ENCODE results near the gene ANKMY1.

The ANKMY1 gene

DNA sequence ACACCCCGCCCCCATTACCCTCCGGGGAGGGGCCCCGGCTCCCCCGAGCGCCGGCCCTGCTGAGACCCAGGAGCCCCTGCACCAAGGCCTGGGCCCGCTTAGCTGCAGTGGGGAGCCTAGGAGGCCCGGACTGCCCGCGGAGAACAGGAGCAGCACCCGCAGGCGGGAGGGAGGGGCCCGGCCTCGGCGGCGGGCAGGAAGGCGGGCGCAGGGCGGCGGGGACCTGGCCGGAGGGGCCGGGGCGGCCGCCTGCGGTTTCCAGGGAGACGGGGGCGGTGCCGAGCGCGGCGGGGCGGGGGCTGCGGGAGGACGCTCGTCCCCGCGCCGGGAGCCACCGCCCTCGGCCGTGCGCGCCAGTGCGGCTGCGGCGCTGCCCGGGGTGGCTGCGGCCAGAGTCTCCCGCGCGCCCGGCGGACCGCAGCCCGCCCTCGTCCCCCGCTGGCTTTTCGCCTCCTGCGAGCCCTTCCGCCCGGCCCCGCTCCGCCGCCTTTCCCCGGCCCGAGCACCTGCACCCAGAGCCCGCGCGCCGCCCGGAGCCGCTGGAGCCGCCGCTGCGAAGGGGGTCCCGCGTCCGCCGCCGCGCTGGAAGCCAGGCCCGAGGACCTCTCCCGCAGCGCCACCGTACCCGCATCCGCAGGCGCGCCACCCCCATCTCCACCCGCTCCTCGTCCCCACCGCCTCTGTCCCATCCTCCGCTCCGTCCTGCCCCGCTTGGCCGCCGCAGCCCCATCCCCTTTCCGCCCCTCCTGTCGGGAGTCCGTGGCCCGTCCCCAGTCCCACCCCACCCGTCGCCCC is 105.1 kb downstream of the ANKMY1 start:
- DNase-seq (ENCODE audit: low read depth, low spot score): no peak
- H3K27ac ChIP-seq: peak overlapping the region; percentile 74

DNA sequence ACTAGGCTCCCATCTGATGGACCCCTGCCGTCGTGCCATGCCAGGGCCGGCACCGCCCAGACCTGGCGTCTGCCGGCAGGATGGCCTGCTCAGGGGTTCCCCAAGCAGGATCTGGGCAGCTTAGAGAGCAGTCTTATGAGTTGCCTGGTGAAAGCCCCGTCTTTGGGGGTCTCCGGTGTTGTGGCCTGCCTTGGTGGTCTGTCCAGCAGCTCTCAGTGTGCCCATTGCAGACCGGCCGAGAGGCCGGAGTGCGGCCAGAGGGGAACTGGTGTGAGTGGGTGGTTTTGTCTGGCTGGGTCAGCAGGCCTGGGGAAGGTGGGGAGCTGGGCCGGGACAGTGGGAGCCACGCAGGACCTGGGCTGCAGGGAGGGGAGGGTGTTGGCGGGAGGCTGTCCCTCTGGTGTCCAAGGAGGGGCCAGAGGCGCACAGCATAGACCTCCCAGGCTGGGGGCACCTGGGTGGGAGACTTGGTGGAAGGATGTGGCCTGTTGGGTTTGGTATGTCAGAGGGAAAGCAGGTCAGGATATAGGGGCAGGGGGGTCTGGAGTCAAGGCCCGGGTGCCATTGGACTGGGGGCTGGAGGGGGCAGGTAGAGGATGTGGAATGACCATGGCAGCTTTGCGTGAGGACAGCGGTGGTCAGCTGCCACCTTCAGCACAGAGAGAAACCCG is 105.9 kb downstream of the ANKMY1 start:
- no peak for DNase-seq (ENCODE audit: low read depth, low spot score)
- peak overlapping the region; percentile 74 for H3K27ac ChIP-seq

DNA sequence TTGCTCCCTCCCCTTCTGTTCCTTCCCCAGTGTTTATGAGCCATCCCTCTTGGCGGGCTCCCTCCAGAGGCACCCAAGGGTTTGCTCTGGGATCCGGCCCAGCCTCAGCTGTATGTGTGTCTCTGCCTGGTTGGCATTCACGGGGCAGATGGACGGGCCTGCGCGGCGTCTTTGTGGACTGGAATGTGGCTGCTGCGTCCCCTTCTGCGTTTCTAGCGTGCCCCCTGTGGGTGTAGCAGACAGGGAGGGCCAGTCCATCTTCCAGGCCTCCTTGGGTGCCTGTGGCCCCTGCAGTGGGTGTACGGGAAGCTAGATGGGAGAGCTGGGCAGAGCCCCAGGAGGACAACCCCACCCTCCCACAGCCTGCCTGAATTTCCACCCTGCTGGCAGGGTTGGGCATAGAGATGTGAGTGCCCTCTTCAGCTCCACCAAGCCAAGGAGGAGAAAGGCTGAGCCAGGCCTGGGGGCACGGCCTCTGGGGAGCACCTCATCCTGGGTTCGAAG is 106.6 kb downstream of the ANKMY1 start:
- peak overlapping the region; percentile 74 for H3K27ac ChIP-seq
- no peak for DNase-seq (ENCODE audit: low read depth, low spot score)

DNA sequence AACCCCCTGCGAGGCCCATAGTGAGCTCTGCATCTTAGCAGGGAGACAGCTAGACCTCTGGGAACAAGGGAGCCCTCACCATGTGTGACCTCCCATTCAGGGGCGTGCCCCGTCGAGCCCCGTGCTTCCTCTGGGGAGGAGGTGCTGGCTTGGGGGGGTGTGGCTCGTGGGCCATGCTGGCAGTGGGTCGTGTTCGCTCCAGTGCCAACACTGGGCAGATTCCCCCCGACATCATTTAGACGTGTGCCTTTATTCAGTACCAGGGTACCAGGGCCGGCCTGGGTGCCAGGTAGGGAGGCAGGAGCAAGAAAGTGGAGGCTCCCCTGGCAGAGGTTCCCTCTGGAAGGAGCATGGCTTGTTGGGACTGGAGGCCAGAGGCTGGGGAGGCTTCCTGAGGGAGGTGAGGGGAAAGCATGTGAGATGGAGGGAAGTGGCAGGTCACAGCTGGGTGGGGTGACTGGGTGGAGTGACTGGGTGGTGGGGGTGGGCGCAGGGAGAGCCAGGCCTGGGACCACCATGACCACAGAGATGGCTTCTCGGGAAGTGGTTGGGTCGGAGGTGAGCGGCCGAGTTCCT is 107.2 kb downstream of the ANKMY1 start:
- DNase-seq (ENCODE audit: low read depth, low spot score): no peak
- peak overlapping the region; percentile 74 for H3K27ac ChIP-seq

DNA sequence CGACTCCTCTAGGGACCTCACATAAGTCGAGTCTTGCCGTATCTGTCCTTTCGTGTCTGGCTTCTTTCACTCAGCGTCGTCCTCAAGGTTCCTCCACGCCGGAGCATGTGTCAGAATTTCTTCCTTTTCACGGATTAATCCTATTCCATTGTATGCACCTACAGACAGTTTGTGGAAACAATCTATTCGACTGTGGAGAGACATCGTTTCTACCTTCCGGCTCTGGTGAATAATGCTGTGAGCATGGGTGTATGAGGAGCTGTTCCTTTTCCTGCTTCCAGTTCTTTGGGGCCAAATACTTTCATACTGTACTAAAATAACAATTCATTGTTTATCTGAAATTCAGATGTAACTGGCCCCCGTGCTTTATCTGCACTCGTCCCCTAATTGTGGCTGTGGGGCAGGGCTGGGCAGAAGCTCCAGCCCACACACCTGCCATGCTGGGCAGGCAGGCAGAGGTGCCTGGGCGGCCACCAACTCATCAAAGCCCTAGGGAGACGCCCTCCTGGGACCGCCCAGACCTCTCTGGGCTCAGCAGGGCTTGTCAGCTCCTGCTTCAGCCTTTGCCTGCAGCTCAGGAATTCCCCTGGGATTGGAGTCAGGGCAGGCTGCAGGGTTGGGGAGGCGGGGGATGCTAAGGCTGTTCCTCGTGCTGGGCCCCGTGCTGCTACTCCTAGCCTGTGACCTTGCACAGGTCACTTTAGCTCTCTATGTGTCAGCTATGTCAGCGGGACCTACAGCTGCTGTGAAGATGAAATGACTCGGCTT is 107.8 kb downstream of the ANKMY1 start:
- no peak for DNase-seq (ENCODE audit: low read depth, low spot score)

DNA sequence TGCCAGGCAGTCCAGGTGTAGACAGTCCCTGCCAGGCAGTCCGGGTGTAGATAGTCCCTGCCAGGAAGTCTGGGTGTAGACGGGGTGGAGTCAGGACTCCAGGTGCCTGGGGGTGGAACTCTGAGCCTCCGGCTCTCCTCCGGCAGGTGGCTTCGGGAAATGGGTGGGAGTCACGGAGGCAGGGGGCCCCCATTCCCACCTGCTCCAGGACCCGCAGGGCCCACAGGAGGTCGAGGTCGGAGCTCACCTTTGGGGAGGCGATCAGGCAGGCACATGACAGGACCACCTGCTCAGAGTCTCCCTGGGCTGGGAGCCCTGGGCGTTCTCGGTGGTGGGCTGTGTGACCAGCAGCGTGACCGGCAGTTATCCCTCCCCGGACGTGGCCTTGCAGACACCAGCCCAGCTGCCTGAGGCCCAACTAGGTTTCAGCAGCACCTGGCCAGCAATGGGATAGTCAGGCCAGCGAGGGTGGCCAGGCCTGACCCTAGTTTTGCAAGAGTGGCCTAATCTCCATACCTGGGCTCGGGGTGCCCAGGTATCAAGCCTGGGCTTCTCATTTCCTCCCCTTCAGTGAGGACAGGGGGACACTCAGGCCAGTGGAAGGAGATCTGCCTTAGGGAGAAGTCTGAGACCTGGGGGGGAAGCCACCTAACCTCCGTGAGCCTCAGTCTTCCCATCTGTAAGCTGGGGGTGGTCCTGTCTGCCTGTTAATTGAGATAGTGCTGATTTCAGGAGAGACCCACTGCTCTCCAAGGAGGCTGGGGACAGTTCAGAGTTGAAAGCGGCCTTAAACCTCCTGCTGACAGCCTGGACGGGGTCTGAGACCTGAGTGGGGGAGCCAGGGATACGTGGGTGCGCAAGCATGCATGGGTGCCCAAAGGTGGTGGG is 109.2 kb downstream of the ANKMY1 start:
- H3K27ac ChIP-seq: no peak overlapping the region
- no peak for DNase-seq (ENCODE audit: low read depth, low spot score)

More for the DNA sequence above, 107.8 kb downstream of the ANKMY1 start:
- H3K27ac ChIP-seq: peak overlapping the region; percentile 74

DNA sequence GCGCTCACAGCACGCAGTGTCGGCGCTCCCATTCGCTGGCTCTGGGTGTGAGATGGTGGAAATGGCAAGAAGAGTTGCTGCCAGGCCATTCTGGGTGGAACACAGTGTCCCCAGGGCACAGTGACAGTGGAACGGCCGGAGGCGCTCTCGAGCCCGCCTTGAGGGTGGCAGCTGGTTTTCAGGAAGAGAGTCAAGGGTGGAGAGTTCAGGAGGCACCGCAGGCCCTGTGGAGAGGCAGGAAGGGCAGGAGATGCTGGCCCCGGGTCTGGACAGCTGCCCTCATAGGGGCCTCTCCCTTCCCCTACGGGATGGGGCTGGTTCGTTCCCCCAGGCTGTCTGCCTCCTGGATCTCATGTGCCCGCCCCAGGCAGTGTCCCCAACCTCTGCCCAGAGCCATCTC is 109.9 kb downstream of the ANKMY1 start:
- no peak for DNase-seq (ENCODE audit: low read depth, low spot score)
- no peak overlapping the region for H3K27ac ChIP-seq

DNA sequence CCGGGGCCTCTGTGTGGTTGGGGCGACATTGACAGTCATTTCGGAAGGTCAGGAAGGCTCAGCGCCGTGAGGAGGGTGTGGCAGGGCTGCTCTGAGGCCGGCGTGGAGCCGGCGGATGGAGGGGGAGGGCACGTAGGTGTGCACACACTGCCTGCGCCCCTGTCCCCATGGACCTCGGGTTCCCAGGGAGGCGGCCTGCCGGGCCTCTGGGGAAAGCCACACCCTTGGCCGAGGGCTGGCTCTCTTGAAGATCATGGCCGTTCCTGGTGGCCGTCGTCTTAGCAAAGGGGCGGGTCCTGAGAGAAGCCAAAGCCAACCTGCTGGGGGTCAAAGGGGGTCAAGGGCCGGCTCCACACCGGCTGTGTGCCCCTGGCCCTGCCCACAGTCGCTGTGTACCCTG is 110.5 kb downstream of the ANKMY1 start:
- no peak for DNase-seq (ENCODE audit: low read depth, low spot score)
- no peak overlapping the region for H3K27ac ChIP-seq

DNA sequence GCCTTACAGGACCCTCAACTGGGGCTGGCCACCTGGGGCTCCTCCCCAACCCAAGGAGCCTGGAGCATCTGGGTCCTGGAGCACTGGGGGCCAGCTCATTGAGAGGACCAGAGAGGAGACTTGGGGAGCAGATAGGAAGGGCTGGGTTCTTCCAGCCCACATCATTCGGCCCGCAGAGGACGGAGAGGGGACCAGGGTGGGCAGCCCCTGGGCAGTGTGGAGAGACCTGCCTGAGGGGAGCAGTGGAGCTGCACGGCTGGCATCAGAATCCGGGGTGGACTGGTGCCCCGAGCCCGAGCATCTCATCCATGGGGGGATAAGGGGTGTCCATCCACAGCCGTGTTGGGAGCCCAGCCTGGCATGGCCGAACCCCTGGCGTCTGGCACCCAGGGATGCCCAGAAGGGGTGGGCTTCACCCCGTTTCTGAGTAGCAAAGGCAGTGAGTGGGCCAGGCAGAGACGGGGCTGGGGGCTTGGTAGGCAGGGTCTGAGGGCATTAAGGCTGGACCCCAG is 111.1 kb downstream of the ANKMY1 start:
- no peak overlapping the region for H3K27ac ChIP-seq
- no peak for DNase-seq (ENCODE audit: low read depth, low spot score)

DNA sequence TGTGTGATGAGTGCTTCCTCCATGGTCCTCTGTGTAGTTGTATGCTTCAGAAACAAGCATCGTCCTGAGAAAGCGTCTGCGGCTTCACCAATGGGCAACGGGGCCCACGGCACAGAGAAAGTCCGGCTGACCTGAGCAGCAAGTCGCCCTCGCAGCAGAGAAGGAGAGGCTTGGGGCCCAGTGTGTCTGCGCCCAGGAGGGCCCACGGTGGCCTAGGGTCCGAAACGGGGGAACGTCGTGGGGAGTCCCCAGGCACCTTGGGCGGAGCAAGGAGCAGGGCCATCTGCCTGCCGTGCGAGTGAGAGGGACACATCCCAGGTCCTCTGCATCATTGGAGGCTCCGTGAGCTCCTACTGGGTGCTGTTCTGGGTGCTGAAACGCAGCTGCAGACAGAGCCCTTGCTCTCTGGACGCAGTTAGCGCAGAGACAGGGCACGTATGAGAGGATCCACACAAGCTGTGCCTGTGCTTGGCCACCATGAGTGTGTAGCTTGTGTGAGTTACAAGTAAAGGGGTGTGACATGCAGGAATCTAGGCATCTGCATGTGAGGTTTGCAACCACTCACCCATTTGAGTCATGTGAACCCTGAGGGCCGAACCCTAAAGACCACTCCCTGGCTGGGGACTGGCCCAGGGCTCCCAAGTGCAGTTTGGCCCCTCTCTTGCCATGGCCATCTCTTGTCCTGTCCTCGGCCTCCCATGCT is 111.7 kb downstream of the ANKMY1 start:
- no peak for DNase-seq (ENCODE audit: low read depth, low spot score)
- H3K27ac ChIP-seq: no peak overlapping the region

DNA sequence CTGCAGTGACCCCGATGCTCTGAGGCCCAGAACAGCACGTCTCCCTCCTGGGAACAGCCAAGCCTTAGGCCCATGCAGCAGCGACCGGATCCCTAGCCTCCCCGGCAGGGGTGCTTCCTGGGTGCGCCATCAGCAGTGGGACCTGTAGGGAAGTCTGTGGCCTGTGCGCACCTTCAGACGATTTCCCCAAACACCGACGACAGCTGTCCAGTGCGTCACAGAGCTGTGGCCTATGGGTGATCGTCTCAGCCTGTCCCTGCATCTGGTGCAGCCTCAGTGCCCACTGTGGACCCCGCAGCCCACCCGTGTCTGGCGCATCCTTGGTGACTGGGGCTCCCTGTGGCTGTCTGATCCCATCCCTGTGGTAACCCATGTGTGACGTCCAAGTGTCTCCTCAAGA is 113.3 kb downstream of the ANKMY1 start:
- H3K27ac ChIP-seq: no peak overlapping the region
- DNase-seq (ENCODE audit: low read depth, low spot score): no peak

DNA sequence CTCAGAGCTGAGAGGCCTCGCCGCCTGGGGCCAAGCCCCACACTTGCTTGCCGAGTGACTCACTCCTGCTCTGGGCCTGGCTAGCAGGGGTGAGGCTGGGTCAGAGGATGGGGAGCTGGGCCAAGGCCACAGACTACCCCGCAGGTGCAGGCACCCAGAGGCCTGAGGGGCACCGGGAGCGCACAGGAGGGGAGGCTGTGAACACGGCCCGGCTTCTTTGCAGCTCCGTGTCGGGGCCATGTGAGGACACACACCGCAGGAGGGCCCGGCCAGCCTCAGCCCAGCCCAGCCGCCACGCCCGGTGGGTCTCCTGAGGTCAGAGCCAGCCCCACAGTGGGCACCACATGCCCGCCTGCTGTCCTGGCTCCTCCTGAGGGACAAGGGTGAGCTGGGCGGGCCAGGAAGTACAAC is 113.9 kb downstream of the ANKMY1 start:
- no peak overlapping the region for H3K27ac ChIP-seq
- DNase-seq (ENCODE audit: low read depth, low spot score): no peak

DNA sequence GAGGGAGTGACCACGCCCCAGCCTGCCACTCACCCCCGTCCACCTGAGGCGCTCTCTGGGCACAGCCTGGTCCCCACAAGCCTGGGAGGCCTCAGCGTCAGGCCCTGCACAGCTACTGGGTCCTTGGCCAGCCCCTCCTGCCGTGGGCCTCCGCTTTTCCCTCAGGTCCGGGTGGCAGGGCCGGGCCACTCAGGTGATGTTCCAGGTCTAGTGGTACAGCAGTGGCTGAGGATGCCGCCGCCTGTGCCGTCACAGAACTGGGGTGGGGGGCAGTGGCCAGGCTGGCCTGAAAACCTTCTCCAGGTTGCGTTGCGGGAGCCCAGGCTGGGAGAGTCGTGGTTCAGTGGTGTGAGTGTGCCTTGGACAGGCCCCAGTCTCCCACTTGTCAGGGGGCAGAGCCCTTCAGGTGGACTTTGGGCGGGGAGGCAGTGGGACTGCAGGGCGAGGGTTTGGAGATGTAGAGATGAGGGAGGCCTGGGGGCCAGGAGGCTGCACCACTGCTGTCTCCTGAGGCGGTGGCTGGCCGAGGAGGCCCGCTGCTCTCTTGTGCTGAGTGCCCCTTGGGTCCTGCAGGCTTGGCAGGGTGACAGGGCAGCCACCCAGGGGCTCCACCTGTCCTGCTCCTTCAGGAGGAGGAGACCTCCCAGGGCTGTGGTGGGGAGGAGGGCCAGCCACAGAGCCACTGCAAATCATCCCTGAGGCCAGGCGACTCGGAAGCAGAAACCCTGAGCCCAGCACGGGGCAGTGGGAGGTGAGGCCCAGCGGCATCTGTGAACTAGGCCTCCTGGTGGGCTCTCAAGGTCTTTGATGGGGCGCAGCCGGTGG is 114.7 kb downstream of the ANKMY1 start:
- no peak for DNase-seq (ENCODE audit: low read depth, low spot score)
- H3K27ac ChIP-seq: no peak overlapping the region

DNA sequence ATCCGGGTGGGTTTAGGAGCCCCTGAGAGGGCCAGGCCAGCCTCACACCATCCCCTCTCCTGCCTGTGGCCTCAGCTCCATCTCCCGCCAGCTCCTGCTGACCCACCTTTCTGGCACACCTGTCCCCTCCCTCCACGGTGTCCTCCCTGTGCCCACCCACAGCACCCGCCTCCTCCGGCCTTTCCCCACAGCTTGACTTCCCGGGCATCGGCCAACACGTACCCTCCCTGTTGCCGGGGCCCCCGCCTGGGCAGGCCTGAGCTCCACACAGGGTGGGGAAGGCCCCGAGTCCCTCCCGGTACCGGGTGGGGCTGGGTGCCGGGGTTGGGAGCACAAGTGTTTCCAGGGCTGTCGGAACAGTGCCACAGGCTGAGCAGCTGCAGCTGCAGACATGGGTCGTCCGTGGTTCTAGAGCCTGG is 115.8 kb downstream of the ANKMY1 start:
- no peak for DNase-seq (ENCODE audit: low read depth, low spot score)
- peak overlapping the region; percentile 69 for H3K27ac ChIP-seq

DNA sequence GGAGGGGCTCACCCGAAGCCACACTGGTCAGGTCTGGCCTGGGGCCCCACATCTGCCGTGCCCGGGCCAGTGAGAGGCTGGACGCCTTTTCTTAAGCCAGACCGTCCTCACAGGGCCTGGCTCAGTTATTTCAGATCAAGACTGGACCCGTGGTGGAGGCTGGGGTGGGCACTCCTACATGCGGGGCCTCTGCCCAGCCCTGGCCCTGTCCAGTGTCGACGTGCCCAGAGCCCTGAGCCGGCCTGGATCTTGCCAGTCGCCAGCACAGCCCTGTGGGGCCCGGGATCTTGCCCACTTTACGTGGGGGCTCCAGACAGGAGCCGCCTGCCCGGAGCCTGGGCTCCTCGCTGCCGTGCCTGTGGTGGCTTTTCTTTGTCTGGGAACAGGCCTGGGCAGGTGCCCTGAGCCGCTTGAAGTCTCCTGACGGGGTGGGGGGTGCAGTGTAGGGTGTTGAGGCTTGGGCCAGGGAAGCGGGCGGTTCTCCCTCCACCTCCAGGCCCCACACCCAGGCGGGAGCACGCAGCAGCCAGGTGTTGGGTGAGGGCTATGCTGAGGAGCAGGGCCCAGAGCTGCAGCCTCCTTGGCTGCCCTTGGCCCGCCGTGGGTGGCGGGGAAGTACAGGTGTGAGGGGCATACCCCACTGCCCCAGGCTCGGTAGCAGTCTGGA is 116.3 kb downstream of the ANKMY1 start:
- no peak for DNase-seq (ENCODE audit: low read depth, low spot score)
- peak overlapping the region; percentile 69 for H3K27ac ChIP-seq

DNA sequence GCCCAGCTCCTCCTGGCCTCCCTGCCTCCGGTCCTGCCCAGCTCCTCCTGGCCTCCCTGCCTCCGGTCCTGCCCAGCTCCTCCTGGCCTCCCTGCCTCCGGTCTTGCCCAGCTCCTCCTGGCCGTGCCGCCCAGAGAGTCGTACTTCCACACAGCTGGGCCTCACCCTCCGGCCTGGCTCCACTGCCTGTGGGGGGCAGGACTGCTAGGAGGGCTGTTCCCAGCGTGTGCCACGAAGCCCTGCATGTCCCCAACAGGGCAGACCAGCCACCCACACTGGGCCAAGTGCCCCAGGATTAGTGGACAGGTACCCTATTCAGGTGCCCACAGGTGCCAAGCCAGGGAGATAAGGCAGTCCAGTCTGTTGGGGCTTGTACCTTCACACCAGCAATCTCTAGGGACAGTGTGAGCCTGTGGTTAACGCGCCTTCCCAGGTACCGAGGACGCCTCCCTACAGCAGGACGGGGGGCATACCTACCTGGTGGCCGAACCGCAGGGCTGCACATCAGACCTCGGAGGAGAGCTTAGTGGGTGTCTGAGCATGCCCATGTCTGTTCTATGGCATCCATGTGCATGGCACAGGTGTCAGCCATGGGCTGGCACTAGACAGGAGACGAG is 117.0 kb downstream of the ANKMY1 start:
- no peak for DNase-seq (ENCODE audit: low read depth, low spot score)
- peak overlapping the region; percentile 69 for H3K27ac ChIP-seq

DNA sequence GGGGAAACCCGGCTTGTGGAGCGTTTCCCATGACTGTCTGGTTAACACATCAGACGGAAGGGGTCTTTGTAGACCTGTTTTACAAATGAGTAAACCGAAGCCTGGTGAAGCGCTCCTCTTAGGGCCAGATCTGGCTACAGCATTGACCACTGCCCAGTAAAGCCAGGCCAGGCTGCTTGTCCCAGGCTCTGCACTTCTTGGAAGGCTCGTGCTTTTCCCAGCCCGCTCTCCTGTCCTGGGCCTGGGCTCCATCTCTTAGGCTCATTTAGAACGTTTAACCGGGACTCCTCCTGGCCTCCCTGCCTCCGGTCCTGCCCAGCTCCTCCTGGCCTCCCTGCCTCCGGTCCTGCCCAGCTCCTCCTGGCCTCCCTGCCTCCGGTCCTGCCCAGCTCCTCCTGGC is 117.5 kb downstream of the ANKMY1 start:
- no peak overlapping the region for H3K27ac ChIP-seq
- no peak for DNase-seq (ENCODE audit: low read depth, low spot score)
